Activated T-helper 1 cell treated with anti-CD3 and anti-CD28 coated beads, Interleukin-12 subunit alpha, Interleukin-12 subunit beta, Interleukin-2, Interleukin-4 antibody, amounts not matched to agents 30 ng/mL and 10 ng/mL and 1 ng/mL, durations not matched to agents 14 hours and 24 hours and 36 hours (primary cell): ENCODE results near the gene MROH7. TPM values are rescaled to one million over a fixed set of nuclear protein-coding genes. Genes with fewer than 3 reads are reported as not detected.

Source experiments
- DNase-seq: peaks from one replicate; pipeline ENCODE4 v3.0.0; 2021; ENCODE audit warnings: low spot score
- H3K27ac Mint-ChIP-seq: one replicate; pipeline ENCODE4 v1.8.0; 2021; ENCODE audit warnings: mild to moderate bottlenecking, mixed read lengths
- H3K27me3 Mint-ChIP-seq: one replicate; pipeline ENCODE4 v1.8.0; 2022; ENCODE audit warnings: mild to moderate bottlenecking, moderate library complexity, mixed read lengths; ENCODE audit not compliant: insufficient read depth
- H3K36me3 Mint-ChIP-seq: one replicate; pipeline ENCODE4 v1.8.0; 2021; ENCODE audit warnings: low read depth, mixed read lengths
- H3K4me1 Mint-ChIP-seq: one replicate; pipeline ENCODE4 v1.8.0; 2021; ENCODE audit warnings: low read depth, mixed read lengths
- H3K4me3 Mint-ChIP-seq: one replicate; pipeline ENCODE4 v1.8.0; 2021; ENCODE audit warnings: mild to moderate bottlenecking, moderate library complexity, mixed read lengths
- H3K9me3 Mint-ChIP-seq: one replicate; pipeline ENCODE4 v1.8.0; 2021; ENCODE audit warnings: mixed read lengths
- intact Hi-C: fragments of 100-400 bp; cut with micrococcal nuclease; formaldehyde crosslinking; loops from one replicate; pipeline ENCODE4 v1.15.1; 2024
- total RNA-seq: library from RNA; stranded (reverse); gene quantifications from 2 replicates; pipeline ENCODE4 v1.2.3, GENCODE V29; 2022

Gene MROH7
- total RNA-seq, 1 donor from 2014 or later = not detected

- Mint-ChIP-seq H3K4me1 (no peaks in the 10 kb centered on the region), H3K27me3 (peaks cover 2% of the 10 kb centered on the region), H3K4me3 (no peak overlapping the region), H3K36me3 (peaks cover 9% of the 10 kb centered on the region), H3K27ac (no peak overlapping the region), H3K9me3 (no peaks in the 10 kb centered on the region)
- intact Hi-C loops = no loop called here
- no peak for DNase-seq
Measured at GRCh38 chr1:54745274-54745673, 103.7 kb downstream of the MROH7 start.

- Mint-ChIP-seq H3K27ac (no peak overlapping the region), H3K36me3 (peaks cover 9% of the 10 kb centered on the region), H3K9me3 (no peaks in the 10 kb centered on the region), H3K27me3 (peaks cover 2% of the 10 kb centered on the region), H3K4me3 (no peak overlapping the region), H3K4me1 (no peaks in the 10 kb centered on the region)
- DNase-seq = no peak
- intact Hi-C loops = no loop called here
Measured at GRCh38 chr1:54745864-54746263, 104.3 kb downstream of the MROH7 start.

GRCh38 chr1:54748094-54748835, 106.7 kb downstream of the MROH7 start:
- H3K27ac Mint-ChIP-seq = no peak overlapping the region
- no peaks in the 10 kb centered on the region for H3K4me1 Mint-ChIP-seq
- peaks cover 2% of the 10 kb centered on the region for H3K36me3 Mint-ChIP-seq
- intact Hi-C loops = no loop called here
- no peak for DNase-seq
- no peak overlapping the region for H3K4me3 Mint-ChIP-seq
- H3K9me3 Mint-ChIP-seq = no peaks in the 10 kb centered on the region
- peaks cover 2% of the 10 kb centered on the region for H3K27me3 Mint-ChIP-seq

- Mint-ChIP-seq H3K27ac (no peak overlapping the region), H3K9me3 (no peaks in the 10 kb centered on the region), H3K36me3 (no peaks in the 10 kb centered on the region), H3K4me3 (no peak overlapping the region), H3K27me3 (peaks cover 2% of the 10 kb centered on the region), H3K4me1 (no peaks in the 10 kb centered on the region)
- intact Hi-C loops = no loop called here
- no peak for DNase-seq
Measured at GRCh38 chr1:54750596-54750995, 109.0 kb downstream of the MROH7 start.

- Mint-ChIP-seq H3K36me3 (peaks cover 4% of the 10 kb centered on the region), H3K4me3 (no peak overlapping the region), H3K4me1 (peaks cover 4% of the 10 kb centered on the region), H3K27me3 (peaks cover 2% of the 10 kb centered on the region), H3K27ac (no peak overlapping the region), H3K9me3 (no peaks in the 10 kb centered on the region)
- DNase-seq = no peak
- intact Hi-C loops = no loop called here
Measured at GRCh38 chr1:54751426-54751825, 109.8 kb downstream of the MROH7 start.

GRCh38 chr1:54754045-54754444, 112.5 kb downstream of the MROH7 start:
- H3K4me3 Mint-ChIP-seq = no peak overlapping the region
- peaks cover 6% of the 10 kb centered on the region for H3K4me1 Mint-ChIP-seq
- H3K27me3 Mint-ChIP-seq = no peaks in the 10 kb centered on the region
- H3K9me3 Mint-ChIP-seq = no peaks in the 10 kb centered on the region
- DNase-seq = no peak
- H3K27ac Mint-ChIP-seq = no peak overlapping the region
- intact Hi-C loops = no loop called here
- peaks cover 7% of the 10 kb centered on the region for H3K36me3 Mint-ChIP-seq

- H3K27ac Mint-ChIP-seq = no peak overlapping the region
- H3K9me3 Mint-ChIP-seq = no peaks in the 10 kb centered on the region
- intact Hi-C loops = no loop called here
- no peaks in the 10 kb centered on the region for H3K27me3 Mint-ChIP-seq
- peaks cover 6% of the 10 kb centered on the region for H3K4me1 Mint-ChIP-seq
- peaks cover 7% of the 10 kb centered on the region for H3K36me3 Mint-ChIP-seq
- no peak for DNase-seq
- no peak overlapping the region for H3K4me3 Mint-ChIP-seq
Measured at GRCh38 chr1:54754486-54755285, 113.1 kb downstream of the MROH7 start.

GRCh38 chr1:54757833-54758232, 116.2 kb downstream of the MROH7 start:
- Mint-ChIP-seq H3K27me3 (no peaks in the 10 kb centered on the region), H3K27ac (no peak overlapping the region), H3K4me1 (peaks cover 14% of the 10 kb centered on the region), H3K4me3 (no peak overlapping the region), H3K36me3 (peaks cover 9% of the 10 kb centered on the region), H3K9me3 (no peaks in the 10 kb centered on the region)
- intact Hi-C loops = no loop called here
- no peak for DNase-seq

GRCh38 chr1:54758678-54759348, 117.2 kb downstream of the MROH7 start:
- H3K9me3 Mint-ChIP-seq = no peaks in the 10 kb centered on the region
- H3K4me1 Mint-ChIP-seq = peaks cover 23% of the 10 kb centered on the region
- H3K27me3 Mint-ChIP-seq = no peaks in the 10 kb centered on the region
- H3K4me3 Mint-ChIP-seq = no peak overlapping the region
- H3K27ac Mint-ChIP-seq = no peak overlapping the region
- DNase-seq = no peak
- intact Hi-C loops = no loop called here
- H3K36me3 Mint-ChIP-seq = peaks cover 9% of the 10 kb centered on the region

Other genes starting within 250 kb of the MROH7 start
- gene SSBP3, start 235.4 kb upstream of the MROH7 start, total RNA-seq = 98.0 and 110 TPM in 2 replicates
- 0.91 and 2.1 TPM in 2 replicates for gene ACOT11, start 93.6 kb upstream of the MROH7 start, total RNA-seq
- gene FAM151A, start 18.3 kb upstream of the MROH7 start, total RNA-seq = not detected in 2 replicates
- 43.7 TPM in 2 replicates for gene TTC4, start 74.1 kb downstream of the MROH7 start, total RNA-seq
- gene PARS2, start 122.7 kb downstream of the MROH7 start, total RNA-seq = 5.9 and 6.7 TPM in 2 replicates
- gene TTC22, start 159.5 kb downstream of the MROH7 start, total RNA-seq = 2.2 and 2.3 TPM in 2 replicates
- 206 and 211 TPM in 2 replicates for gene DHCR24, start 245.4 kb downstream of the MROH7 start, total RNA-seq